OCI-LY1 (cell line): ENCODE measurements around the gene CCDC60.

Experiments
- CTCF ChIP-seq: fragments of 200-600 bp; sonication (generic), shearing (Covaris generic); IDR thresholded peaks from 2 replicates; pipeline ENCODE4 v1.5.1; 2017; ENCODE audit warnings: mild to moderate bottlenecking, antibody characterized with exemption, low read length, moderate library complexity, mixed read lengths
- EZH2 ChIP-seq: fragments of 200-600 bp; sonication (generic), shearing (Covaris generic); IDR thresholded peaks from 2 replicates; pipeline ENCODE4 v1.8.0; 2017; ENCODE audit warnings: borderline replicate concordance, mixed run types, mild to moderate bottlenecking, antibody characterized with exemption, low read length, moderate library complexity, mixed read lengths

GRCh38 chr12:119574255-119574654 is 239.7 kb downstream of the CCDC60 start:
- TF ChIP-seq CTCF (no peak), EZH2 (no peak)
